Effector CD8-positive, alpha-beta T cell (primary cell): ENCODE results near the gene SEL1L3.

Source experiments
- DNase-seq: peaks from one replicate; lab custom pipeline; 2025; lab: John Stamatoyannopoulos, UW

Gene SEL1L3

DNA sequence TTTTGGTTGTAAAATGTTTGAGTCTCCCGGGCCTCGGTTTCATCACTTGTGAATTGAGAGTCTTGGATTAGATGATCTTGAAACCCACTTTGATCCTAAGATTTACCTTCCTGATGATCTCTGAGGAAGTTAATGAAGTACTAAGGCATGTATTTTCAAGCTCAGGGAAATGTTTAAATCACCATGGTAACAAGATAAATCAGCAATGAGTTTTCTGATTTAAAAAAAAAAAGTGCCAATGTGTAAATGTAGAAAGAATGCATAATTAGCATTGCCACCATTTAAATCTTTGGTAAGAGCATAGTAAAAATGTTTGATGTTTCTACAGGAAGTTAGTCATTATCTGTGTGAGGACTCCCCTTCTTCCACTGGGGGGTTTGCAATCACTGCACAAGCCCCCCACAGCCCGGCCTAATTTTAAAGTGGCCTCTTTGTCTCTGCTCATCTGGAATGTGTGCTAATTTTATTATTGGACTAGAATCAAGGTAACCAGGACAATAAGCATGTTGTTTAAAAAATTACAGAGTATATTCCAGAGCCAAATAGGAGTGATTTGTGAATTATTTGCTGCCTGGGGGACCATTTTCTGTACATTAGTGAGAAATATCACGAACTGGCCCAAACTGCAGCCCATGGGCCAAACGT, 113.5 kb downstream of the SEL1L3 start:
- DNase-seq: no peak

- no peak for DNase-seq
Observed at GRCh38 chr4:25743971-25744370, 118.8 kb downstream of the SEL1L3 start.

DNA sequence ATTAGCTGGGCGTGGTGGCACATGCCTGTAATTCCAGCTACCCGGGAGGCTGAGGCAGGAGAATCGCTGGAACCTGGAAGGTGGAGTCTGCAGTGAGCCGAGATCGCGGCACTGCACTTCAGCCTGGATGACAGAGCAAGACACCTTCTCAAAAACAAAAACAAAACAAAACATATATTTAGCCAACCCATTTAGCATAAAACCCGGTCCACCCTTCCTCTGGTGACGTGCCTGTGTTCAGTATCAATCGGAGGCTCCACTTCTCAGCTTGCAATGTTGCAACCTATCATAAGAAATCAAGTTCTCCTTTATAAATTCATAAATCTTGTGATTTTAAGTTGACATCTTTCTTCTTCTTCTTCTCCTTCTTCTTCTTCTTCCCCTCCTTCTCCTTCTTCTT, 133.2 kb downstream of the SEL1L3 start:
- DNase-seq: no peak

- no peak for DNase-seq
Observed at GRCh38 chr4:25728886-25729285, 133.9 kb downstream of the SEL1L3 start.

DNA sequence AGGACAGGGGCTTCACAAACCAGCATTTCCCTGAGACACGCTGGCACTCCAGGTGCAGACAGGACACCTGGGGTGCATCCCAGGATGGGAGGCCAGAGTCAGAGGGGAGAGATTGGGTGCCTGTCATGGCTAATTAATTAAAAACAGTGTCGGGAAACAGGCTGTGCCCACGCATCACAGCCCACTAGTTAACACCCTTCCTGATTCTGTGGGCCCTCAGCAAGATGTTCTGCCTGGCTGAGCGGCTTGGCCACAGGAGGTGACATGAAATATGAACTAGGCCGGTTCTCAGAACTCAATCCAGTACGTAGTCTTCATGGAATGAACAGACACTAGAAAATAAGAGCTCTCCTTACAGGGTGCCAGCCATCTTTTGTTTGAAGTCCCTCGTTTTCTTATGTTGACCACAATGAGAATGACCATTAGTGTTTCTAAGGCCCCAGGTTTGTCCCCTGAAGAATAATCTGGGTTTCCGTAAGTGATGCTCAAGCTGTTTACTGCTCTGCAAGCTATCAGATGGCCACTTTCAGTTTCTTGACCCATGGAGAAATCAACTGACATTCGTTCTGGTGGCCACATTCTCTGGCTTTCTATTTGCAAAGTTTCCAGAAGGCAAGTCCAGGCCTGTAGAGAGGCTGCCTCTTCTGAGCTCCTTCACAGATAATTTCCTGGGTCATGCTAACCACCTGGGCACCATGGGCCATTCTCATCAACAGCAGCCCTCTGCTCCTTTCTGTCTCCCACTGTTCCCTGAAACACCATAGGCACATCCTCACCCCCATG, 134.9 kb downstream of the SEL1L3 start:
- DNase-seq: no peak

DNA sequence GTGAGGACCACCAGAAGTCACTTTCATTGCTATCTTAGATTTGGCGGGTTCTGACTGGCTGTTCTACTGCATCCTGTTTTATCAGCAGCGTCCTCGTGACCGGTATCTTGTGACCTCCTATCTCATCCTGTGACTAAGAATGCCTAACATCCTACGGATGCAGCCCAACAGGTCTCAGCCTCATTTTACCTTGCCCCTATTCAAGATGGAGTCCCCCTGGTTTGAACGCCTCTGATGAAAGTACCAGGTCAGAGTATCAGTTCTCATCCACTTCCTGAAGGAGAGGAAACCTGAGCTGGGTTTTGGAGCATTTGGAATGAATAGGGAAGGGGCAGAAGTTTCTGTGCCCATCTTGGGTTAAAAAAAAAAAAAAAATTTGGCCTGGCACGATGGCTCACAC, 136.9 kb downstream of the SEL1L3 start:
- no peak for DNase-seq

- DNase-seq: no peak
Observed at GRCh38 chr4:25723409-25723808, 139.4 kb downstream of the SEL1L3 start.

GRCh38 chr4:25722964-25723363, 139.8 kb downstream of the SEL1L3 start:
- DNase-seq: no peak

DNA sequence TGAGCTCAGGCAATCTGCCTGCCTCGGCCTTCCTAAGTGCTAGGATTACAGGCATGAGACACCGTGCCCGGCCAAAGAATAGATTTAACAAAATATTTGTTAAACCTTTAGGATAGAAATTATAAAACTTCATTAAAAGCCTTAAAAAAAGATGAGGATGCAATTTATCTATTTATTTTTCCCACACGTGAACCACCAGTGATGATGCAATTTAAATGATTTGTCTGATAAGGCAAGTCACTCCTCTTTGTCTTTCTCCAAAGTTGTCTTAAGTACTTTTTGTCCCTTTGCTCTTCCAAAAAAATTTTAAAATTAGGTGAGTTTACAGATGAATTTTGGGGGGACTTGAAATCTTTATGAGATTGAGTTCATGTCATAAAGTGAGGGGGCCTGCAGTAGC, 149.0 kb downstream of the SEL1L3 start:
- no peak for DNase-seq

- DNase-seq: no peak
Observed at GRCh38 chr4:25712611-25713010, 150.2 kb downstream of the SEL1L3 start.

GRCh38 chr4:25710637-25711036, 152.2 kb downstream of the SEL1L3 start:
- no peak for DNase-seq

DNA sequence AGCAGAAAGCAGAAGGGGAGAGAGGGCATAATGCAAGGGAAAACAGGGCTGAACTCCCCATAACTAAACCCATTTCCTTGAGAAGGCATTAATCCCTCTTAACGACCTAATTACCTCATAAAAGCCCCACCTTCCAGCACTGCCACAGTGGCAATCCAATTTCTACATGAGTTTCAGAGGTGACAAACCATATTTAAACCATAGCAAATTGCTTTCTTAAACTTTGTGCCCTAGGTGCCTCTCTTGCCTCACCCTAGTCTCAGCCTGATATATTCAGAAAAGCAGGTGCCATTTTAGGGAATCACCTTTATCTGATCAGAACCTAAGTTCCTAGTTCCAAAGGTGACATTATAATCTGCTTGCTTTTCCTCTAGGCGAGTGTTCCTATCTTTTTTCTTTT, 158.3 kb downstream of the SEL1L3 start:
- DNase-seq: no peak

GRCh38 chr4:25703731-25704388, 158.9 kb downstream of the SEL1L3 start:
- DNase-seq: no peak

DNA sequence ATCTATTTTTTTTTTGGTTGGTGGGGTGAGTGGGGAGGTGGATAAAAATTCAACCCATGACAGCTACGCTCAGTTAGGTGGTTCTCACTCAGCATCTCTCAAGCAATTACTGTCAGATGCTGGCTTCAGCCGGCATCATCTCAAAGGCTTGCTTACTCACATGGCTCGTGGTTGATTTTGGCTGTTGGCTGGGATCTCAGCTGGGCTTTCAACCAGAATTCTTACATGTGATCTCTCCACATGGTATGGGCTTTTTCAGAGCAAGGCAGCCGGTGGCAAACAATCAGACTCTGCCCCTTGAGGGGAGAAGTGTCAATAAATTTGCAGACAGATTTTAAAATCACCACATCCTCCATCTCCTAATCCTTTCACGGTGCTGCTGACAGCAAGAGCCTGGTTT, 159.9 kb downstream of the SEL1L3 start:
- no peak for DNase-seq

DNA sequence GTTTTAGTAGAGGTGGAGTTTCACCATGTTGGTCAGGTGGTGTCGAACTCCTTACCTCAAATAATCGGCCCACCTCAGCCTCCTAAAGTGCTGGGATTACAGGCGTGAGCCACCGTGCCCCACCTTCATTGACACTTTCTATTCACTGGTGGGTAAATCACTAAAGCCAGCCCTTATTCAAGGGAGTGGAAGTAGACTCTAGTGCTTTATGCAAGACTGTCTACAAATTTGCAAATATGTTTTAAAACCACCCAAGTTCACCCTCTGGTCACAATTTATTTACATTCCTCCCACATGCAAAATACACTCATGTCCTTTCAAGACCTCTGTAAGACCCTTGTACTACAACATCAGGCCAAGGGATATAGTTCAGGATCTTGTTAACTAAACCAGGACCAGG, 162.1 kb downstream of the SEL1L3 start:
- DNase-seq: no peak

DNA sequence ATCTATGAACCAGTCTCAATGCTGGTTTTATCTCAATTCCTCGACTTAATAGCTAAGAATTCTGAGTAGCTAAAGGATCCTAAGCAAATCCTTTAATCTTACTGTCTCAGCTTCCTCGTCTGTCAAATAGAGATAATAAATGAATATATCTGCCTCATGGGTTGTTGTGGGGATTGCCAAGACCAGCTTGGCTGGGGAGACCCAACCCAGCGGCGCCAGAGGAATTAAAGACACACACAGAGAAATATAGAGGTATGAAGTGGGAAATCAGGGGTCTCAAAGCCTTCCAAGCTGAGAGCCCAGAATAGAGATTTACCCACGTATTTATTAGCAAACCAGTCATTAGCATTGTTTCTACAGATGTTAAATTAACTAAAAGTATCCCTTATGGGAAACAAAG, 165.3 kb downstream of the SEL1L3 start:
- no peak for DNase-seq
